ENCODE results near the gene ACTR10. TPM values are rescaled to one million over a fixed set of nuclear protein-coding genes. Genes with fewer than 3 reads are reported as not detected.
A peak's percentile ranks its signal among the peaks of the same experiment; 100 is the strongest.

Gene ACTR10
- total and polyA plus RNA-seq, 9 of the 15 experiments (the other 6 are each of a cell fraction or from before 2014, with no cell fraction given) = 22.0 to 66.1 (median 34.1) TPM

DNA sequence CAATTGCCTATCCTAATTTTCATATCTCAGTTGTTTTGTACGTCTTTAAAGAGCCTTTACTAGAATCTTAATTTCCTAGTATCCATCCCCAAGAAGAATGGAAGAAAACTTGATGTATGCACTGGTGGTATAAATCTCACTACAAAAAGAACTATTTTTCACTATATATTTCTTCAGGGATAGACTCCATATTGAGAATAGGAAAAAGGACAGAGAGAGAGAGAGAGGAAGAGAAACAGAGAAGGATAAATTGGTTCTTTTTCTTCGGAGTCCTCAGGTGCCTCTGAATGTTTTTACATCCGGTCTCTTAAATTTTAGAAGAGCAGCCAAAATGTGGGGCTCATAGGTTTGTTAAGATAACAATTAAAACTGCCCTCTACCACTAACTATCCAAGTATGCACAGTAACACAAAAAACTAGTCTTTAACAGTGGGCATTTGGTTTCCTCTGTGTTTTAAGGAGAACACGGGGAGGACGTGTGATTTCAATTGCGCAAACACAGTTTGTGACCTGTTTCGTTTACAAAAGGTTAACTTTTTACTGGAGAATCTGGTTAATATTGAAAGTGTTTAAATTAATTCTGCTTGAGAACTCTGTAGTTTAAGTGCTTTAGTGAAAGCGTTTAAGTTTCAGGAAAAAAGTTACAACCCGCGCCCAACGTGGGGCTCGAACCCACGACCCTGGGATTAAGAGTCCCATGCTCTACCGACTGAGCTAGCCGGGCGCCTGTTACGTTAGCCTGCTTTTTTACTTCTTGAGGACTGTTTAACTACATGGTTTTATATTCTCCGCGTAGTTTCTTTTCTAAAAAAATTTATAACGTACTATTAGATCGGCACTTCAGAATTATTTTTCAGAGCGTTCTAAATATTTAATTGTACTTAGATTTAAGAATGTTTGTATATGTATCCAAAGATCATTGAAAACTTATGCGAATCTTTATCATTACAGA is 39.6 kb downstream of the ACTR10 start (continued):
- TF ChIP-seq, protein P1, sequence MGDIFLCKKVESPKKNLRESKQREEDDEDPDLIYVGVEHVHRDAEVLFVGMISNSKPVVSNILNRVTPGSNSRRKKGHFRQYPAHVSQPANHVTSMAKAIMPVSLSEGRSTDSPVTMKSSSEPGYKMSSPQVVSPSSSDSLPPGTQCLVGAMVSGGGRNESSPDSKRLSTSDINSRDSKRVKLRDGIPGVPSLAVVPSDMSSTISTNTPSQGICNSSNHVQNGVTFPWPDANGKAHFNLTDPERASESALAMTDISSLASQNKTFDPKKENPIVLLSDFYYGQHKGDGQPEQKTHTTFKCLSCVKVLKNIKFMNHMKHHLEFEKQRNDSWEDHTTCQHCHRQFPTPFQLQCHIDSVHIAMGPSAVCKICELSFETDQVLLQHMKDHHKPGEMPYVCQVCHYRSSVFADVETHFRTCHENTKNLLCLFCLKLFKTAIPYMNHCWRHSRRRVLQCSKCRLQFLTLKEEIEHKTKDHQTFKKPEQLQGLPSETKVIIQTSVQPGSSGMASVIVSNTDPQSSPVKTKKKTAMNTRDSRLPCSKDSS (IDR thresholded peaks at IDR 0.05; ENCODE audit: low read depth, partially characterized antibody) = no peak
- TF ChIP-seq, protein P2, sequence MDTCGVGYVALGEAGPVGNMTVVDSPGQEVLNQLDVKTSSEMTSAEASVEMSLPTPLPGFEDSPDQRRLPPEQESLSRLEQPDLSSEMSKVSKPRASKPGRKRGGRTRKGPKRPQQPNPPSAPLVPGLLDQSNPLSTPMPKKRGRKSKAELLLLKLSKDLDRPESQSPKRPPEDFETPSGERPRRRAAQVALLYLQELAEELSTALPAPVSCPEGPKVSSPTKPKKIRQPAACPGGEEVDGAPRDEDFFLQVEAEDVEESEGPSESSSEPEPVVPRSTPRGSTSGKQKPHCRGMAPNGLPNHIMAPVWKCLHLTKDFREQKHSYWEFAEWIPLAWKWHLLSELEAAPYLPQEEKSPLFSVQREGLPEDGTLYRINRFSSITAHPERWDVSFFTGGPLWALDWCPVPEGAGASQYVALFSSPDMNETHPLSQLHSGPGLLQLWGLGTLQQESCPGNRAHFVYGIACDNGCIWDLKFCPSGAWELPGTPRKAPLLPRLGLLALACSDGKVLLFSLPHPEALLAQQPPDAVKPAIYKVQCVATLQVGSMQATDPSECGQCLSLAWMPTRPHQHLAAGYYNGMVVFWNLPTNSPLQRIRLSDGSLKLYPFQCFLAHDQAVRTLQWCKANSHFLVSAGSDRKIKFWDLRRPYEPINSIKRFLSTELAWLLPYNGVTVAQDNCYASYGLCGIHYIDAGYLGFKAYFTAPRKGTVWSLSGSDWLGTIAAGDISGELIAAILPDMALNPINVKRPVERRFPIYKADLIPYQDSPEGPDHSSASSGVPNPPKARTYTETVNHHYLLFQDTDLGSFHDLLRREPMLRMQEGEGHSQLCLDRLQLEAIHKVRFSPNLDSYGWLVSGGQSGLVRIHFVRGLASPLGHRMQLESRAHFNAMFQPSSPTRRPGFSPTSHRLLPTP (IDR thresholded peaks at IDR 0.05; ENCODE audit: borderline replicate concordance, extremely low read depth, insufficient read length) = peak; percentile 68
- no peak for TF ChIP-seq KLF6 (CRISPR knock-in tag; IDR thresholded peaks at IDR 0.05; ENCODE audit: borderline replicate concordance)
- TF ChIP-seq CEBPB (tag; IDR thresholded peaks at IDR 0.05) = peak; percentile 90
- TF ChIP-seq, protein P3, sequence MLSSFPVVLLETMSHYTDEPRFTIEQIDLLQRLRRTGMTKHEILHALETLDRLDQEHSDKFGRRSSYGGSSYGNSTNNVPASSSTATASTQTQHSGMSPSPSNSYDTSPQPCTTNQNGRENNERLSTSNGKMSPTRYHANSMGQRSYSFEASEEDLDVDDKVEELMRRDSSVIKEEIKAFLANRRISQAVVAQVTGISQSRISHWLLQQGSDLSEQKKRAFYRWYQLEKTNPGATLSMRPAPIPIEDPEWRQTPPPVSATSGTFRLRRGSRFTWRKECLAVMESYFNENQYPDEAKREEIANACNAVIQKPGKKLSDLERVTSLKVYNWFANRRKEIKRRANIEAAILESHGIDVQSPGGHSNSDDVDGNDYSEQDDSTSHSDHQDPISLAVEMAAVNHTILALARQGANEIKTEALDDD (IDR thresholded peaks at IDR 0.05) = peak; percentile 84
- TF ChIP-seq KLF16 (IDR thresholded peaks at IDR 0.05) = no peak
- TF ChIP-seq ETV6 (IDR thresholded peaks at IDR 0.05; ENCODE audit: borderline replicate concordance in 1 of 2, low read depth in 2 of 2, low read length in 1 of 2) = no peak
- TF ChIP-seq ETV6 (CRISPR knock-in tag; IDR thresholded peaks at IDR 0.05; ENCODE audit: borderline replicate concordance) = no peak
- no peak for TF ChIP-seq ZNF76 (CRISPR knock-in tag; IDR thresholded peaks at IDR 0.05; ENCODE audit: borderline replicate concordance)
- no peak for TF ChIP-seq ZNF224 (CRISPR knock-in tag; IDR thresholded peaks at IDR 0.05)
- TF ChIP-seq NR2C2 (CRISPR knock-in tag; IDR thresholded peaks at IDR 0.05) = no peak
- peak; percentile 9; the same call in 1 of the 2 replicates for TF ChIP-seq NR2C2 (tag; IDR thresholded peaks at IDR 0.05)
- TF ChIP-seq RBFOX2 (IDR thresholded peaks at IDR 0.05; ENCODE audit: low read depth, low read length) = peak; percentile 24; the same call in 1 of the 2 replicates
- peak; percentile 25; the same call in 1 of the 2 replicates for TF ChIP-seq NFRKB (IDR thresholded peaks at IDR 0.05; ENCODE audit: low read depth)
- peak; percentile 22; the same call in 1 of the 2 replicates for TF ChIP-seq ILF3 (IDR thresholded peaks at IDR 0.05; ENCODE audit: borderline replicate concordance)
- no peak for TF ChIP-seq BRF1 (IDR thresholded peaks at IDR 0.05; ENCODE audit: borderline replicate concordance, extremely low read depth, insufficient read length)
- peak; percentile 51; the same call in 1 of the 2 replicates for TF ChIP-seq ATF7 (IDR thresholded peaks at IDR 0.05)
- TF ChIP-seq MNT (conservative IDR thresholded peaks at IDR 0.05) = no peak; a peak in 1 of 4 replicates
- TF ChIP-seq CREB1 (IDR thresholded peaks at IDR 0.05) = no peak
- no peak for TF ChIP-seq CREB1 (CRISPR knock-in tag; IDR thresholded peaks at IDR 0.05)
